Amniotic epithelial cell (primary cell): Measurements from ENCODE around the gene RBM22.
"Not testable (repeated sequence)": the region's sequence is repeated elsewhere in the genome, so short reads cannot be mapped to it uniquely, and the experiment has no call there.

ENCODE experiments used
- DNase-seq: peaks from one replicate; pipeline ENCODE4 v3.0.0-alpha.2; 2010; ENCODE audit warnings: low read depth

RBM22 gene

GRCh38 chr5:150700594-150701377 is at the start of gene RBM22:
RBM22 (minus strand) TSS chr5:150701062; CDS start chr5:150700985, 77 bp downstream.
- peak; percentile 81 for DNase-seq

GRCh38 chr5:150750469-150750868 is 49.6 kb upstream of the RBM22 start:
- DNase-seq, result no peak

GRCh38 chr5:150743142-150743488 is 42.3 kb upstream of the RBM22 start:
- DNase-seq, result not testable (repeated sequence)

- DNase-seq, result peak; percentile 88
Measured at GRCh38 chr5:150742455-150743141, 41.7 kb upstream of the RBM22 start.

GRCh38 chr5:150740992-150741391 is 40.1 kb upstream of the RBM22 start:
- DNase-seq, result no peak

- no peak for DNase-seq
Measured at GRCh38 chr5:150738862-150739261, 38.0 kb upstream of the RBM22 start.

GRCh38 chr5:150734579-150735384 is 33.9 kb upstream of the RBM22 start:
- DNase-seq, result no peak

- peak; percentile 43 for DNase-seq
Measured at GRCh38 chr5:150731669-150732242, 30.9 kb upstream of the RBM22 start.

GRCh38 chr5:150729859-150730258 is 29.0 kb upstream of the RBM22 start:
- no peak for DNase-seq

GRCh38 chr5:150723845-150724244 is 23.0 kb upstream of the RBM22 start:
- no peak for DNase-seq

GRCh38 chr5:150710165-150710564 is 9.3 kb upstream of the RBM22 start:
- no peak for DNase-seq

- no peak for DNase-seq
Measured at GRCh38 chr5:150706776-150707390, 6.0 kb upstream of the RBM22 start.

- peak; percentile 80 for DNase-seq
Measured at GRCh38 chr5:150703762-150704161, 2.9 kb upstream of the RBM22 start.

- peak; percentile 8 for DNase-seq
Measured at GRCh38 chr5:150700246-150700593, 642 bp downstream of the RBM22 start.

GRCh38 chr5:150694612-150695011 is 6.2 kb downstream of the RBM22 start:
- peak; percentile 92 for DNase-seq

- no peak for DNase-seq
Measured at GRCh38 chr5:150692276-150692675, 8.6 kb downstream of the RBM22 start.

GRCh38 chr5:150690760-150691159 is 10.1 kb downstream of the RBM22 start:
- no peak for DNase-seq

GRCh38 chr5:150689120-150689519 is 11.7 kb downstream of the RBM22 start:
- DNase-seq, result no peak

GRCh38 chr5:150676578-150676977 is 24.3 kb downstream of the RBM22 start:
- no peak for DNase-seq

- peak; percentile 42 for DNase-seq
Measured at GRCh38 chr5:150675069-150675468, 25.8 kb downstream of the RBM22 start.

- DNase-seq, result no peak
Measured at GRCh38 chr5:150674341-150674821, 26.5 kb downstream of the RBM22 start.

GRCh38 chr5:150672884-150673275 is 28.0 kb downstream of the RBM22 start:
- no peak for DNase-seq
